HUES6 (cell line): ENCODE results near the gene PEX16.
A peak's percentile ranks its signal among the peaks of the same experiment; 100 is the strongest.

ENCODE experiments used
- H3K27ac ChIP-seq: 2 replicates; pipeline ENCODE4 v1.7.0; 2013; ENCODE audit warnings: low read depth, mild to moderate bottlenecking, low read length, inconsistent platforms
- H3K27me3 ChIP-seq: 2 replicates; pipeline ENCODE4 v1.6.1; 2013; ENCODE audit warnings: low read length; ENCODE audit not compliant: control insufficient read depth, insufficient read depth
- H3K36me3 ChIP-seq: 2 replicates; pipeline ENCODE4 v1.6.1; 2013; ENCODE audit warnings: low read length; ENCODE audit not compliant: control insufficient read depth, insufficient read depth
- H3K4me1 ChIP-seq: 2 replicates; pipeline ENCODE4 v1.6.1; 2013; ENCODE audit warnings: low read length; ENCODE audit not compliant: control insufficient read depth, insufficient read depth
- H3K4me3 ChIP-seq: 2 replicates; pipeline ENCODE4 v1.5.1; 2013; ENCODE audit warnings: low read depth, low read length
- H3K9ac ChIP-seq: one replicate; pipeline ENCODE4 v1.6.1; 2013; ENCODE audit warnings: mild to moderate bottlenecking, low read length
- H3K9me3 ChIP-seq: 2 replicates; pipeline ENCODE4 v1.6.1; 2013; ENCODE audit warnings: low read depth, low read length; ENCODE audit not compliant: control insufficient read depth, insufficient read depth

PEX16 gene

GRCh38 chr11:45894555-45895247 is 23.0 kb downstream of the PEX16 start:
- Histone ChIP-seq H3K9me3 (no peaks in the 10 kb centered on the region), H3K27me3 (peaks cover 13% of the 10 kb centered on the region; the same call in 1 of the 2 replicates), H3K9ac (no peak overlapping the region), H3K36me3 (no peaks in the 10 kb centered on the region), H3K27ac (no peak overlapping the region), H3K4me1 (peaks cover 29% of the 10 kb centered on the region), H3K4me3 (no peak overlapping the region)

GRCh38 chr11:45892856-45893255 is 24.8 kb downstream of the PEX16 start:
- Histone ChIP-seq H3K9me3 (no peaks in the 10 kb centered on the region), H3K36me3 (no peaks in the 10 kb centered on the region), H3K4me3 (no peak overlapping the region), H3K9ac (no peak overlapping the region), H3K4me1 (peaks cover 21% of the 10 kb centered on the region), H3K27me3 (peaks cover 12% of the 10 kb centered on the region; the same call in 1 of the 2 replicates), H3K27ac (no peak overlapping the region)

- Histone ChIP-seq H3K4me1 (peaks cover 11% of the 10 kb centered on the region), H3K4me3 (no peak overlapping the region), H3K27ac (no peak overlapping the region), H3K27me3 (peaks cover 15% of the 10 kb centered on the region), H3K9ac (no peak overlapping the region), H3K9me3 (no peaks in the 10 kb centered on the region), H3K36me3 (no peaks in the 10 kb centered on the region)
Observed at GRCh38 chr11:45890886-45891550, 26.7 kb downstream of the PEX16 start.

GRCh38 chr11:45889966-45890365 is 27.7 kb downstream of the PEX16 start:
- Histone ChIP-seq H3K27me3 (peaks cover 21% of the 10 kb centered on the region), H3K36me3 (no peaks in the 10 kb centered on the region), H3K9me3 (no peaks in the 10 kb centered on the region), H3K4me3 (no peak overlapping the region), H3K9ac (no peak overlapping the region), H3K27ac (no peak overlapping the region), H3K4me1 (peaks cover 13% of the 10 kb centered on the region)

- no peak overlapping the region for H3K27ac ChIP-seq
- no peak overlapping the region for H3K4me3 ChIP-seq
- H3K9me3 ChIP-seq: no peaks in the 10 kb centered on the region
- peaks cover 14% of the 10 kb centered on the region for H3K4me1 ChIP-seq
- peaks cover 26% of the 10 kb centered on the region for H3K27me3 ChIP-seq
- H3K36me3 ChIP-seq: no peaks in the 10 kb centered on the region
- no peak overlapping the region for H3K9ac ChIP-seq
Observed at GRCh38 chr11:45889555-45889954, 28.1 kb downstream of the PEX16 start.

- Histone ChIP-seq H3K9me3 (no peaks in the 10 kb centered on the region), H3K36me3 (no peaks in the 10 kb centered on the region), H3K4me3 (no peak overlapping the region), H3K9ac (no peak overlapping the region), H3K4me1 (peaks cover 4% of the 10 kb centered on the region; the same call in 1 of the 2 replicates), H3K27me3 (peaks cover 26% of the 10 kb centered on the region), H3K27ac (no peak overlapping the region)
Observed at GRCh38 chr11:45887587-45887986, 30.1 kb downstream of the PEX16 start.

GRCh38 chr11:45886816-45887520 is 30.7 kb downstream of the PEX16 start:
- H3K9me3 ChIP-seq: no peaks in the 10 kb centered on the region
- peaks cover 4% of the 10 kb centered on the region; the same call in 1 of the 2 replicates for H3K4me1 ChIP-seq
- H3K36me3 ChIP-seq: no peaks in the 10 kb centered on the region
- peak overlapping the region; percentile 80 for H3K4me3 ChIP-seq
- H3K9ac ChIP-seq: no peak overlapping the region
- no peak overlapping the region for H3K27ac ChIP-seq
- peaks cover 26% of the 10 kb centered on the region for H3K27me3 ChIP-seq

- H3K9ac ChIP-seq: peak overlapping the region; percentile 50
- H3K27me3 ChIP-seq: peaks cover 26% of the 10 kb centered on the region
- H3K4me1 ChIP-seq: peaks cover 4% of the 10 kb centered on the region; the same call in 1 of the 2 replicates
- H3K36me3 ChIP-seq: peaks cover 1% of the 10 kb centered on the region
- H3K4me3 ChIP-seq: peak overlapping the region; percentile 80
- H3K27ac ChIP-seq: no peak overlapping the region
- no peaks in the 10 kb centered on the region for H3K9me3 ChIP-seq
Observed at GRCh38 chr11:45885921-45886721, 31.6 kb downstream of the PEX16 start.

- peak within 1 kb of the TSS; percentile 50 for H3K9ac ChIP-seq
- H3K4me3 ChIP-seq: peak within 1 kb of the TSS; percentile 80
- peaks cover 4% of the 10 kb centered on the region; the same call in 1 of the 2 replicates for H3K4me1 ChIP-seq
- H3K27ac ChIP-seq: no peak within 1 kb of the TSS
- H3K9me3 ChIP-seq: no peaks in the 10 kb centered on the region
- H3K36me3 ChIP-seq: peaks cover 8% of the 10 kb centered on the region
- H3K27me3 ChIP-seq: peaks cover 26% of the 10 kb centered on the region
Observed at GRCh38 chr11:45885274-45885920, 32.3 kb downstream of the PEX16 start, which contains the start of gene MAPK8IP1. Gene MAPK8IP1 (plus strand): TSS chr11:45885651. CDS start chr11:45885821, 170 bp downstream.

GRCh38 chr11:45884596-45885185 is 33.0 kb downstream of the PEX16 start:
- H3K9ac ChIP-seq: no peak overlapping the region
- H3K9me3 ChIP-seq: no peaks in the 10 kb centered on the region
- peaks cover 4% of the 10 kb centered on the region; the same call in 1 of the 2 replicates for H3K4me1 ChIP-seq
- H3K4me3 ChIP-seq: peak overlapping the region; percentile 80; the same call in 1 of the 2 replicates
- peaks cover 8% of the 10 kb centered on the region for H3K36me3 ChIP-seq
- no peak overlapping the region for H3K27ac ChIP-seq
- peaks cover 26% of the 10 kb centered on the region for H3K27me3 ChIP-seq
